ENCODE results near the gene GIMAP5. TPM values are rescaled to one million over a fixed set of nuclear protein-coding genes. Genes with fewer than 3 reads are reported as not detected.

The GIMAP5 gene
- total RNA-seq, 1 donor from 2014 or later, result not detected

DNA sequence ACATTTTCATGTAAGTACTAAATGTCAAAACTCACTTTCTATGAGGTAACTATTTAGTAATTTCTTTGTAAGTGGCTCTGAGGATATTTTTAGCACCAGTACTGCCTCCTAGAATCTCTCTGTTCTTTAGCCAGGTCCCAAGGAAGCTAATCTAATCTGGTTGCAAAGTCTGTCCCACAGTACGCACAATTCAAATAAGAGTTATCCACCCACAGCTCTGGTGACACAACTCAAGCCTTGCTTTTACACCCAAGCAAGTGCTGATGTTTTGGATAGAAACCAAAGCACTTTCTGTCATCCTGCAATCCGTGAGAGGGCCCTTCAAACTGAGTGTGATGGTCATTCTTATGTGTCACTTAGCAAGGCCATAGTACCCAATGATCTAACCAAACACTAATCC lies 14.5 kb downstream of the GIMAP5 start:
- peaks cover 2% of the 10 kb centered on the region for H3K27me3 Mint-ChIP-seq (ENCODE audit: insufficient read depth, low read depth)

DNA sequence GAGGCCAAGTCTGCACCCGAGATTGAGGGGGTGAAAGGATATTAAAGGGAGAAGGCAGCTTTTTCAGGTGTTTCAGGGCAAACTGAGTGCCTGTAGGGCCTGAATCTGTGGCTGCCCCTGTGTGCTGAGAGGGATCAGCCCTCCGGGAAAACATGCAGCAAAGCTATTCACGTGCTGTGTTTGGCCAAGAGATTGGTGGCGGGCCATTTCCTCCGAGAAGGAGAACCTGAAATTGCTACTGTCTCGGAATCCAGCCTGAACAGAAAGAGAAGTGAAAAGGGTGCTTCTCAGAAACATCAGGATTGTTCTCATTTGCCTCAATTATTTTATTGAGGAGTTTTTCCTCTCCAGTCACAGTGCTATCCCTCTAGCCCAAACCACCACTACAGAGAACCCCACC lies 16.0 kb downstream of the GIMAP5 start:
- no peaks in the 10 kb centered on the region for H3F3A ChIP-seq (ENCODE audit: low read depth)
- no peak overlapping the region for H3K4me3 ChIP-seq
- H3K27me3 ChIP-seq, result peaks cover 87% of the 10 kb centered on the region
- H3K36me3 ChIP-seq, result no peaks in the 10 kb centered on the region
- H4K20me1 ChIP-seq (ENCODE audit: low read depth), result no peaks in the 10 kb centered on the region
- no peaks in the 10 kb centered on the region for H3K4me1 ChIP-seq
- H3K36me3 Mint-ChIP-seq, result no peaks in the 10 kb centered on the region
- DNase-seq (ENCODE audit: low spot score), result no peak
- peaks cover 2% of the 10 kb centered on the region for H3K27me3 Mint-ChIP-seq (ENCODE audit: insufficient read depth, low read depth)
- H3K9me3 Mint-ChIP-seq, result no peaks in the 10 kb centered on the region
- H3K4me1 Mint-ChIP-seq, result peaks cover 3% of the 10 kb centered on the region
- no peak overlapping the region for H3K27ac Mint-ChIP-seq
- H3K9ac ChIP-seq, result no peak overlapping the region
- H3K79me2 ChIP-seq (ENCODE audit: low read depth), result no peaks in the 10 kb centered on the region
- H3K9me3 ChIP-seq (ENCODE audit: low read depth), result no peaks in the 10 kb centered on the region
- no peak overlapping the region for H2AFZ ChIP-seq (replicated peaks)
- H3K4me3 Mint-ChIP-seq, result no peak overlapping the region
- no peak overlapping the region for H3K27ac ChIP-seq
- H3K4me2 ChIP-seq, result no peak overlapping the region
- no peak for TF ChIP-seq EZH2phosphoT487 (IDR thresholded peaks at IDR 0.05)
- TF ChIP-seq, protein P1, sequence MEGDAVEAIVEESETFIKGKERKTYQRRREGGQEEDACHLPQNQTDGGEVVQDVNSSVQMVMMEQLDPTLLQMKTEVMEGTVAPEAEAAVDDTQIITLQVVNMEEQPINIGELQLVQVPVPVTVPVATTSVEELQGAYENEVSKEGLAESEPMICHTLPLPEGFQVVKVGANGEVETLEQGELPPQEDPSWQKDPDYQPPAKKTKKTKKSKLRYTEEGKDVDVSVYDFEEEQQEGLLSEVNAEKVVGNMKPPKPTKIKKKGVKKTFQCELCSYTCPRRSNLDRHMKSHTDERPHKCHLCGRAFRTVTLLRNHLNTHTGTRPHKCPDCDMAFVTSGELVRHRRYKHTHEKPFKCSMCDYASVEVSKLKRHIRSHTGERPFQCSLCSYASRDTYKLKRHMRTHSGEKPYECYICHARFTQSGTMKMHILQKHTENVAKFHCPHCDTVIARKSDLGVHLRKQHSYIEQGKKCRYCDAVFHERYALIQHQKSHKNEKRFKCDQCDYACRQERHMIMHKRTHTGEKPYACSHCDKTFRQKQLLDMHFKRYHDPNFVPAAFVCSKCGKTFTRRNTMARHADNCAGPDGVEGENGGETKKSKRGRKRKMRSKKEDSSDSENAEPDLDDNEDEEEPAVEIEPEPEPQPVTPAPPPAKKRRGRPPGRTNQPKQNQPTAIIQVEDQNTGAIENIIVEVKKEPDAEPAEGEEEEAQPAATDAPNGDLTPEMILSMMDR (IDR thresholded peaks at IDR 0.05), result no peak
- no peak for TF ChIP-seq EZH2 (IDR thresholded peaks at IDR 0.05)

More for the DNA sequence above, 14.5 kb downstream of the GIMAP5 start:
- no peak overlapping the region for H3K4me2 ChIP-seq
- H3K9ac ChIP-seq, result no peak overlapping the region
- TF ChIP-seq, protein P1 (IDR thresholded peaks at IDR 0.05), result no peak
- peaks cover 4% of the 10 kb centered on the region for H3K4me1 Mint-ChIP-seq
- no peaks in the 10 kb centered on the region for H3K36me3 ChIP-seq
- H3K9me3 ChIP-seq (ENCODE audit: low read depth), result no peaks in the 10 kb centered on the region
- no peak overlapping the region for H2AFZ ChIP-seq (replicated peaks)
- H3K79me2 ChIP-seq (ENCODE audit: low read depth), result no peaks in the 10 kb centered on the region
- no peaks in the 10 kb centered on the region for H3F3A ChIP-seq (ENCODE audit: low read depth)
- no peaks in the 10 kb centered on the region for H3K4me1 ChIP-seq
- no peak overlapping the region for H3K27ac ChIP-seq
- H3K27me3 ChIP-seq, result peaks cover 87% of the 10 kb centered on the region
- no peaks in the 10 kb centered on the region for H4K20me1 ChIP-seq (ENCODE audit: low read depth)
- H3K4me3 Mint-ChIP-seq, result no peak overlapping the region
- H3K9me3 Mint-ChIP-seq, result no peaks in the 10 kb centered on the region
- no peak overlapping the region for H3K4me3 ChIP-seq
- DNase-seq (ENCODE audit: low spot score), result no peak
- no peak overlapping the region for H3K27ac Mint-ChIP-seq
- H3K36me3 Mint-ChIP-seq, result no peaks in the 10 kb centered on the region

DNA sequence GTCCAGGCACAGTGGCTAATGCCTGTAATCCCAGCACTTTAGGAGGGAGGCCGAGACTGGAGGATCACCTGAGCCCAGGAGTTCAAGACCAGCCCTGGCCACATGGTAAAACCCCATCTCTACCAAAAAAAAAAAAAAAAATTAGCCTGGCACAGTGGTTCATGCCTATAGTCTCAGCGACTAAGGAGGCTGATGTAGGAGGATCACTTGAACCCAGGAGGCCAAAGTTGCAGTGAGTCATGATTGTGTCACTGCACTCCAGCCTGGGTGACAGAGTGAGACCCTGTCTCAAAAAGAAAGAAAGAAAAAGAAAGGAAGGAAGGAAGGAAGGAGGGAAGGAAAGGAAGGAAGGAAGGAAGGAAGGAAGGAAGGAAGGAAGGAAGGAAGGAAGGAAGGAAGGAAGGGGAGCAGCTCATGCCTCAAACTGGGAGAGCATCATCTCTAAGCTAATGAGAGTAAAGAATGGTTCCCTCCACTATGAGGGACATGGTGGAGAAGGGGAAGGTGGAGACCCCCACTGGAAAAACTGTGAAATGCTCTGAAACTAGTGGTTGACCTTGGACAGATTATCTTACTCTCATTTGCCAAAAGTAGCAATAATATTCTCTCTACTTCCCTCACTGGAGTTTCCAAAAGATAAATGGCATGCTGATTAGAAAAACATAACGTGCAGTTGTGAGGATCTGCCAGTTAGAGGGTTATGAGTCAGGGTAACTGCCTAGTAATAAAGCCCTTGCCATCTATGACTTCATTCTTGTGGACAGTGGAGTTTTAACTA lies 16.8 kb downstream of the GIMAP5 start:
- Histone ChIP-seq H3K79me2 (ENCODE audit: low read depth) (no peaks in the 10 kb centered on the region), H3K36me3 (no peaks in the 10 kb centered on the region), H3F3A (ENCODE audit: low read depth) (no peaks in the 10 kb centered on the region), H4K20me1 (ENCODE audit: low read depth) (no peaks in the 10 kb centered on the region), H3K9ac (no peak overlapping the region), H3K27ac (no peak overlapping the region), H2AFZ (replicated peaks) (no peak overlapping the region), H3K4me1 (no peaks in the 10 kb centered on the region), H3K4me2 (no peak overlapping the region), H3K9me3 (ENCODE audit: low read depth) (no peaks in the 10 kb centered on the region), H3K4me3 (no peak overlapping the region), H3K27me3 (peaks cover 87% of the 10 kb centered on the region)
- peak; percentile 35 for DNase-seq (ENCODE audit: low spot score)
- peaks cover under 1% of the 10 kb centered on the region for H3K4me1 Mint-ChIP-seq
- peaks cover 4% of the 10 kb centered on the region for H3K27me3 Mint-ChIP-seq (ENCODE audit: insufficient read depth, low read depth)
- no peak overlapping the region for H3K27ac Mint-ChIP-seq
- no peaks in the 10 kb centered on the region for H3K9me3 Mint-ChIP-seq
- no peak overlapping the region for H3K4me3 Mint-ChIP-seq
- no peaks in the 10 kb centered on the region for H3K36me3 Mint-ChIP-seq
- no peak for TF ChIP-seq EZH2phosphoT487 (IDR thresholded peaks at IDR 0.05)
- TF ChIP-seq, protein P1 (IDR thresholded peaks at IDR 0.05), result peak; percentile 56

Measured in neural progenitor cell (in vitro differentiated cells).